Measurements from ENCODE around the gene UBE2Q2.

DNA sequence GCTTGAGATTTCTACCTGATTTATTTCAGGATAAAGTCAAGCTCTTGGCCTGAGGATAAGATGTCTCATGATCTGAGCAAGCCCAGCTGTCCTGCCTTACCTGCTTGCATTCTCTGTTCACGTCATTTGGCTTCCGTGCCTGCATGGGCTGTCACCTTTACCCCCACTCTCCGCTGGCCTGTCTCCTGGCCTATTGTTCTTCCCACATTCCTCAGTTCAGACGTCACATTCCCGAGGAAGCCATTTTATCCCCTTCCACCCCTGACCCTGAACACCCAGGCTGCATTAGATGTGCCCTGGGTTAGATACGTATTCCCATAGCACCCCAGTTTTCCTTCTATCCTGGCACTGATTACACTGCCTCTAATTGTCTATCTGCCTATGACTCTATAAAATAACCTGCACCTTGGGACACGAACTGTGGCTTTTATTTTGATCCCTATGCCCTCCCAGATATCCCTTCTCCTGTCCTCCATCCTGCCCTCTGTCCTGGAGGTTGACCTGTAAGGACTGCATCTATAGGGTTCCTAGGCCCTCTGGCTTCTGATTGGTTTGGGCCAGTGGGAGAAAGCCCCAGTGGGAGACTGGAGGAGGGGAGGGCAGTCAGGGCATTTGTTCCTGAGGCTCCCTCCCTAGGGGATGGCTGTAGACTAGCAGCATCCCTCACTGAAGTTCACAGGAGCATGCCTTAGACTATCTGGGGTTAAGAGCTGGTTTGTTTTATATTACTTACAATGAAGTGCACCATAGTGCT, 19.2 kb upstream of the UBE2Q2 start:
- TF ChIP-seq, protein P1, sequence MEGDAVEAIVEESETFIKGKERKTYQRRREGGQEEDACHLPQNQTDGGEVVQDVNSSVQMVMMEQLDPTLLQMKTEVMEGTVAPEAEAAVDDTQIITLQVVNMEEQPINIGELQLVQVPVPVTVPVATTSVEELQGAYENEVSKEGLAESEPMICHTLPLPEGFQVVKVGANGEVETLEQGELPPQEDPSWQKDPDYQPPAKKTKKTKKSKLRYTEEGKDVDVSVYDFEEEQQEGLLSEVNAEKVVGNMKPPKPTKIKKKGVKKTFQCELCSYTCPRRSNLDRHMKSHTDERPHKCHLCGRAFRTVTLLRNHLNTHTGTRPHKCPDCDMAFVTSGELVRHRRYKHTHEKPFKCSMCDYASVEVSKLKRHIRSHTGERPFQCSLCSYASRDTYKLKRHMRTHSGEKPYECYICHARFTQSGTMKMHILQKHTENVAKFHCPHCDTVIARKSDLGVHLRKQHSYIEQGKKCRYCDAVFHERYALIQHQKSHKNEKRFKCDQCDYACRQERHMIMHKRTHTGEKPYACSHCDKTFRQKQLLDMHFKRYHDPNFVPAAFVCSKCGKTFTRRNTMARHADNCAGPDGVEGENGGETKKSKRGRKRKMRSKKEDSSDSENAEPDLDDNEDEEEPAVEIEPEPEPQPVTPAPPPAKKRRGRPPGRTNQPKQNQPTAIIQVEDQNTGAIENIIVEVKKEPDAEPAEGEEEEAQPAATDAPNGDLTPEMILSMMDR (IDR thresholded peaks at IDR 0.05), result no peak
- no peak for TF ChIP-seq POLR2A (IDR thresholded peaks at IDR 0.05)
